IMR-90 (cell line): ENCODE data around the gene NAALAD2. TPM values are rescaled to one million over a fixed set of nuclear protein-coding genes. Genes with fewer than 3 reads are reported as not detected.

Experiments used
- ATAC-seq: fragments of 200-7000 bp; cut with Tn5 transposase; 2 replicates; pipeline ENCODE4 v1.9.1; 2020; ENCODE audit warnings: low read depth, mild to moderate bottlenecking, moderate library complexity
- BruUV-seq: library from RNA; stranded (reverse); fragments of 400-500 nt; replicated peaks from 2 replicates; lab custom pipeline; 2021; lab: Mats Ljungman, UMichigan
- CTCF ChIA-PET: fragments of 300-600 bp; formaldehyde crosslinking; extraction: SDS; loops from one replicate; lab custom pipeline; 2021; ENCODE audit warnings: antibody characterized with exemption; lab: Yijun Ruan, JAX
- POLR2A ChIA-PET: fragments of 300-600 bp; sonication (Branson Sonifier 250); formaldehyde crosslinking; loops from one replicate; lab custom pipeline; 2022; ENCODE audit warnings: antibody characterized with exemption; ENCODE audit not compliant: unreplicated experiment; lab: Charles Lee
- DNase-seq: peaks from one replicate; pipeline ENCODE4 v3.0.0; 2013
- H2AFZ ChIP-seq: replicated peaks from 2 replicates; pipeline ENCODE3; 2013; ENCODE audit warnings: low read length, mild to moderate bottlenecking; ENCODE audit not compliant: poor library complexity
- H2AK5ac ChIP-seq: 2 replicates; pipeline ENCODE4 v1.6.1; 2013; ENCODE audit warnings: low read depth, low read length, inconsistent platforms
- H2AK9ac ChIP-seq: replicated peaks from 2 replicates; pipeline ENCODE3; 2013; ENCODE audit warnings: mild to moderate bottlenecking, low read depth, low read length, moderate library complexity; ENCODE audit not compliant: poor library complexity
- H2BK120ac ChIP-seq: 2 replicates; pipeline ENCODE4 v1.6.1; 2013; ENCODE audit warnings: low read depth, low read length, inconsistent platforms
- H2BK15ac ChIP-seq: 3 replicates; pipeline ENCODE4 v1.6.1; 2013; ENCODE audit warnings: low read depth, low read length, inconsistent platforms
- H2BK20ac ChIP-seq: 2 replicates; pipeline ENCODE4 v1.6.1; 2013; ENCODE audit warnings: low read depth, mild to moderate bottlenecking, inconsistent platforms, low read length, moderate library complexity
- H2BK5ac ChIP-seq: 2 replicates; pipeline ENCODE4 v1.6.1; 2013; ENCODE audit warnings: mild to moderate bottlenecking, low read depth, low read length, inconsistent platforms; ENCODE audit not compliant: poor library complexity, severe bottlenecking
- H3K14ac ChIP-seq: replicated peaks from 2 replicates; pipeline ENCODE4 v1.6.1; 2013; ENCODE audit warnings: low read depth, low read length, inconsistent platforms
- H3K18ac ChIP-seq: 2 replicates; pipeline ENCODE4 v1.6.1; 2013; ENCODE audit warnings: low read depth, low read length, control low read depth
- H3K23ac ChIP-seq: 2 replicates; pipeline ENCODE4 v1.6.1; 2013; ENCODE audit warnings: low read depth, low read length, inconsistent platforms
- H3K27ac ChIP-seq: 2 replicates; pipeline ENCODE4 v1.5.1; 2013; ENCODE audit warnings: mild to moderate bottlenecking, control low read depth, low read length; ENCODE audit not compliant: insufficient read depth
- H3K27me3 ChIP-seq: 2 replicates; pipeline ENCODE4 v1.6.1; 2013; ENCODE audit warnings: low read length; ENCODE audit not compliant: control insufficient read depth, insufficient read depth
- H3K36me3 ChIP-seq: 2 replicates; pipeline ENCODE4 v1.6.1; 2013; ENCODE audit warnings: low read length, mixed read lengths; ENCODE audit not compliant: control insufficient read depth, insufficient read depth
- H3K4ac ChIP-seq: 2 replicates; pipeline ENCODE4 v1.6.1; 2013; ENCODE audit warnings: low read depth, low read length, inconsistent platforms
- H3K4me1 ChIP-seq: 2 replicates; pipeline ENCODE4 v1.6.1; 2013; ENCODE audit warnings: low read length, mixed read lengths; ENCODE audit not compliant: control insufficient read depth, insufficient read depth
- H3K4me2 ChIP-seq: 2 replicates; pipeline ENCODE4 v1.6.1; 2013; ENCODE audit warnings: low read depth, mild to moderate bottlenecking, control low read depth, low read length, moderate library complexity
- H3K4me3 ChIP-seq: 2 replicates; pipeline ENCODE4 v1.5.1; 2013; ENCODE audit warnings: low read depth, mild to moderate bottlenecking, control low read depth, low read length, moderate library complexity; ENCODE audit not compliant: insufficient read depth
- H3K56ac ChIP-seq: 2 replicates; pipeline ENCODE4 v1.6.1; 2013; ENCODE audit warnings: low read length, inconsistent platforms; ENCODE audit not compliant: insufficient read depth; ENCODE audit errors: extremely low read depth
- H3K79me1 ChIP-seq, 2 experiments: 2 replicates each; pipeline ENCODE4 v1.6.1; 2013; ENCODE audit warnings: low read length in 2 of 2, inconsistent platforms in 1 of 2, low read depth in 1 of 2
- H3K9ac ChIP-seq: 2 replicates; pipeline ENCODE4 v1.6.1; 2013; ENCODE audit warnings: low read depth, low read length, control low read depth
- H3K9me1 ChIP-seq: 2 replicates; pipeline ENCODE4 v1.6.1; 2013; ENCODE audit warnings: low read length, inconsistent platforms; ENCODE audit not compliant: insufficient read depth
- H3K9me3 ChIP-seq: 2 replicates; pipeline ENCODE4 v1.6.1; 2013; ENCODE audit warnings: low read length; ENCODE audit not compliant: control insufficient read depth, insufficient read depth
- H4K20me1 ChIP-seq: 2 replicates; pipeline ENCODE4 v1.6.1; 2013; ENCODE audit warnings: low read length, inconsistent platforms; ENCODE audit not compliant: insufficient read depth
- H4K5ac ChIP-seq: 2 replicates; pipeline ENCODE4 v1.6.1; 2013; ENCODE audit warnings: mild to moderate bottlenecking, low read depth, low read length, control low read depth
- H4K8ac ChIP-seq, 2 experiments: 2 replicates each; pipeline ENCODE4 v1.6.1; 2013; ENCODE audit warnings: low read depth in 2 of 2, low read length in 2 of 2, control low read depth in 1 of 2, inconsistent platforms in 1 of 2
- H4K91ac ChIP-seq: 2 replicates; pipeline ENCODE4 v1.6.1; 2013; ENCODE audit warnings: low read depth, low read length, inconsistent platforms; ENCODE audit not compliant: insufficient read depth
- MAFK ChIP-seq: IDR thresholded peaks from 2 replicates; pipeline ENCODE4 v1.6.1; 2012; ENCODE audit warnings: low read depth, low read length, improper control_type of control experiment
- MXI1 ChIP-seq: IDR thresholded peaks from 2 replicates; pipeline ENCODE4 v1.6.1; 2012; ENCODE audit warnings: low read depth, mild to moderate bottlenecking, low read length, moderate library complexity, borderline replicate concordance
- RFX5 ChIP-seq: IDR thresholded peaks from 2 replicates; pipeline ENCODE4 v1.8.0; 2012; ENCODE audit warnings: low read depth, mild to moderate bottlenecking, low read length, moderate library complexity
- WGBS, 2 experiments: methylation state at CpG; one replicate each; pipeline versions ENCODE4 v1.1.5 to v1.1.7; 2013; ENCODE audit warnings: missing lambda C conversion rate in 2 of 2; ENCODE audit not compliant: insufficient read length in 1 of 2; ENCODE audit errors: extremely low coverage in 2 of 2; 5-methylcytosine and 5-hydroxymethylcytosine counted together
- dilution Hi-C: fragments of 300-500 bp; cut with HindIII; formaldehyde crosslinking; loops from one replicate; pipeline ENCODE4 v1.14.3; 2018; ENCODE audit warnings: low sequenced_read_pairs; ENCODE audit not compliant: unreplicated experiment
- in situ Hi-C: fragments of 300-500 bp; cut with MboI; formaldehyde crosslinking; loops from 3 replicates; pipeline ENCODE4 v1.14.3; 2019; ENCODE audit warnings: low sequenced_read_pairs, inconsistent platforms, mixed read lengths
- intact Hi-C: fragments of 100-400 bp; cut with micrococcal nuclease; formaldehyde crosslinking; loops from 2 replicates; pipeline ENCODE4 v1.10.0; 2022
- polyA plus RNA-seq, 3 experiments: library from polyadenylated mRNA; depleted of rRNA; stranded (reverse); fragments of >200 nt; gene quantifications; 2 replicates each; pipeline ENCODE4 v1.2.3, GENCODE V29; 2012; ENCODE audit warnings: low replicate concordance in 1 of 3
- total RNA-seq: library from RNA; depleted of rRNA; stranded (reverse); fragments of >200 nt; gene quantifications from 2 replicates; pipeline ENCODE4 v1.2.3, GENCODE V29; 2012

The NAALAD2 gene
- total and polyA plus RNA-seq, 2 of the 4 experiments (the other 2 are of a cell fraction): under 0.01 to 0.09 TPM

- CTCF ChIA-PET: no interaction called here
- no peak overlapping the region for H2AFZ ChIP-seq
Observed at GRCh38 chr11:90234977-90235376, 100.5 kb downstream of the NAALAD2 start.

More at GRCh38 chr11:90234977-90235376, 100.5 kb downstream of the NAALAD2 start:
- Histone ChIP-seq H4K91ac (no peak overlapping the region), H3K9me1 (no peaks in the 10 kb centered on the region), H3K4me3 (no peak overlapping the region), H3K79me1 (no peaks in the 10 kb centered on the region), H3K23ac (no peak overlapping the region), H3K4ac (no peak overlapping the region), H3K4me1 (no peaks in the 10 kb centered on the region), H2AK9ac (no peak overlapping the region), H2AK5ac (no peak overlapping the region), H4K5ac (no peak overlapping the region), H2BK5ac (no peak overlapping the region), H3K14ac (no peak overlapping the region), H3K27ac (no peak overlapping the region), H2BK15ac (no peak overlapping the region), H3K27me3 (no peaks in the 10 kb centered on the region), H3K18ac (no peak overlapping the region), H3K9me3 (no peaks in the 10 kb centered on the region), H3K56ac (no peak overlapping the region), H2BK120ac (no peak overlapping the region), H2BK20ac (no peak overlapping the region), H3K9ac (no peak overlapping the region), H4K8ac (no peak overlapping the region), H4K20me1 (no peaks in the 10 kb centered on the region), H3K36me3 (no peaks in the 10 kb centered on the region), H3K4me2 (no peak overlapping the region)
- POLR2A ChIA-PET: interaction anchor here (0.6 kb wide), 1 partner anchor 734 kb away, joined by 3 read pairs; no protein-coding TSS in a partner anchor
- ATAC-seq (no peak), DNase-seq (no peak)
- no CpG with 5 or more reads among the region's 2 CpGs for WGBS, 2 experiments
- TF ChIP-seq RFX5 (no peak), MXI1 (no peak), MAFK (no peak)
- in situ Hi-C loops: no loop called here
- intact Hi-C loops: no loop called here
- BruUV-seq: no TSS peak
- dilution Hi-C loops: no loop called here
